Measurements from ENCODE around the gene SLC46A3.

DNA sequence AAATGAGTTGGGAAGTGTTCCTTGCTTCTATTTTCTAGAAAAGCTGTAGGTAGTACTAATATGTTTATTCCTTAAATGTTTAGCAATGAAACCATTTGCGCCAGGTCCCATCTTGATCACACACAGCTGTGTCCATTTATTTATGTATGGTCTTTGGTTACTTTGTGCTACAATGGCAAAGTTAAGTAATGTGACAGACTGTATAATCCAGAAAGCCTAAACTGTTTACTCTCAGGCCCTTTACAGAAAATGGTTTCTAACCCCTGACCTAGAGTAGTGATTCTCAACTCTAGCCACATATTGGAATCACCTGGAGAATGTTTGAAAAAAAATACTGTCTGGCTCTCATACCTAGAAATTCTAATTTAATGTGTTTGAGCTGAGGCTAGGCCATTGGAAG, 21.3 kb downstream of the SLC46A3 start:
- no peak for TF ChIP-seq POLR2A (IDR thresholded peaks at IDR 0.05)
- TF ChIP-seq, protein P1, sequence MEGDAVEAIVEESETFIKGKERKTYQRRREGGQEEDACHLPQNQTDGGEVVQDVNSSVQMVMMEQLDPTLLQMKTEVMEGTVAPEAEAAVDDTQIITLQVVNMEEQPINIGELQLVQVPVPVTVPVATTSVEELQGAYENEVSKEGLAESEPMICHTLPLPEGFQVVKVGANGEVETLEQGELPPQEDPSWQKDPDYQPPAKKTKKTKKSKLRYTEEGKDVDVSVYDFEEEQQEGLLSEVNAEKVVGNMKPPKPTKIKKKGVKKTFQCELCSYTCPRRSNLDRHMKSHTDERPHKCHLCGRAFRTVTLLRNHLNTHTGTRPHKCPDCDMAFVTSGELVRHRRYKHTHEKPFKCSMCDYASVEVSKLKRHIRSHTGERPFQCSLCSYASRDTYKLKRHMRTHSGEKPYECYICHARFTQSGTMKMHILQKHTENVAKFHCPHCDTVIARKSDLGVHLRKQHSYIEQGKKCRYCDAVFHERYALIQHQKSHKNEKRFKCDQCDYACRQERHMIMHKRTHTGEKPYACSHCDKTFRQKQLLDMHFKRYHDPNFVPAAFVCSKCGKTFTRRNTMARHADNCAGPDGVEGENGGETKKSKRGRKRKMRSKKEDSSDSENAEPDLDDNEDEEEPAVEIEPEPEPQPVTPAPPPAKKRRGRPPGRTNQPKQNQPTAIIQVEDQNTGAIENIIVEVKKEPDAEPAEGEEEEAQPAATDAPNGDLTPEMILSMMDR (IDR thresholded peaks at IDR 0.05) = no peak
- TF ChIP-seq EP300 (IDR thresholded peaks at IDR 0.05; ENCODE audit: low read depth) = no peak

All from transverse colon (tissue), 3 donors.